Spleen (tissue), 7 donors: Measurements from ENCODE around the gene RPAP2.

Experiments used
- CTCF ChIP-seq, 11 experiments: fragments of 200-600 bp in 7 of 11; fragments of 450-650 bp in 4 of 11; sonication (generic) in 4 of 11; IDR thresholded peaks in 8 of 11; conservative IDR thresholded peaks in 3 of 11; 1 replicate in 7 of 11; 2 replicates in 4 of 11; pipeline versions ENCODE4 v1.4.0 to v1.8.0; 2016 to 2021; ENCODE audit warnings: antibody characterized with exemption in 11 of 11, inconsistent platforms in 4 of 11, mild to moderate bottlenecking in 1 of 11
- POLR2A ChIP-seq, 3 donors: fragments of 450-650 bp; IDR thresholded peaks; one replicate each; pipeline ENCODE4 v1.5.1; 2017; ENCODE audit warnings: antibody characterized with exemption in 3 of 3, mild to moderate bottlenecking in 1 of 3
- POLR2AphosphoS5 ChIP-seq, 3 donors: sonication (generic); formaldehyde crosslinking; IDR thresholded peaks; one replicate each; pipeline ENCODE4 v1.5.1; 2017; ENCODE audit warnings: antibody characterized with exemption in 3 of 3
- donor health status: DM: no; HTN: no; CAD: no; lungs with moderate emphysema.
- donor health status: DM: no; HTN: no; CAD: no.
- donor health status: DM: no; HTN: no; CAD: no.

DNA sequence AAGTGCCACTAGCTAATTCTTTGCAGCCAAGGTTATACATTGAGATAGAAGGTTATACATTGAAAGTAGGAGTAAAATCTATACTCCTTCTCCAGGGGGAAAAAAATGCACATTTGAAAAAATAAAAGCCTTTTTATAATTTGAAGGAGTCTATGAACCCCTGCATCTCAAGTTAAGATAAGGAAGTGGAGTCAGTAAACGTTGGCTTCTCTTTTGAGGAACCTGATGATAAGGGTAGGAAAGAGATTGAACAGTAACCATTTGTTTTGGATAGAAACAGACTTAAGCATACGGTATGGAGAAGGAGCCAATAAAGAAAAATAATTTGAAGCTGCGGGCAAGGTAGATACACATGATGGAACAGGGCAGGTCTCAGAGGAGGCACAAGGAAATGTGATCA, 64.1 kb downstream of the RPAP2 start:
- TF ChIP-seq CTCF (IDR thresholded peaks at IDR 0.05 in 8 of 11, conservative IDR thresholded peaks at IDR 0.05 in 3 of 11) (no peak), POLR2A (IDR thresholded peaks at IDR 0.05) (no peak), POLR2AphosphoS5 (IDR thresholded peaks at IDR 0.05) (no peak)
